ENCODE data around the gene GLT8D1. TPM values are rescaled to one million over a fixed set of nuclear protein-coding genes. Genes with fewer than 3 reads are reported as not detected.

GLT8D1 gene
- total RNA-seq, 1 donor from 2014 or later: 44.9 TPM

DNA sequence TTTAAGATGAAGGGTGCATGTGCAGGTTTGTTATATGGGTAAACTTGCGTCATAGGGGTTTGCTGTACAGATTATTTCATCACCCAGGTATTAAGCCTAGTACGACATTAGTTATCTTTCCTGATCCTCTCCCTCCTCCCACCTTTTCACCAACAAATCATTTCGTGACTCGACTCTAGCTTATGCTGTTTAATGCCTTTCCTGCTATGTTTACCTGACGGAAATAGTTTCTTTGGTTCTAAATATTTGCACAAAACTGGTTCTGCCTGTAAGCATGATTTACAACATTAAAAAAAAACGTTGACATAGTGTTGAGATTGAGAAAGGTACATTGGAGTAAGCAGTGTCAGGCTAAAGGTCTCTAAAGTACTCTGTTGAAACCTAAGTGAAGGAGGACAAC lies 17.3 kb downstream of the GLT8D1 start:
- intact Hi-C loops (cut with DNase I): no loop called here
- Histone ChIP-seq H3K27me3 (no peaks in the 10 kb centered on the region), H3K36me3 (peaks cover 64% of the 10 kb centered on the region), H3K27ac (no peak overlapping the region), H3K9me3 (no peaks in the 10 kb centered on the region), H3K4me3 (no peak overlapping the region), H3K4me1 (peaks cover 17% of the 10 kb centered on the region)
- DNase-seq (no peak), ATAC-seq (no peak)
- TF ChIP-seq, protein P1, sequence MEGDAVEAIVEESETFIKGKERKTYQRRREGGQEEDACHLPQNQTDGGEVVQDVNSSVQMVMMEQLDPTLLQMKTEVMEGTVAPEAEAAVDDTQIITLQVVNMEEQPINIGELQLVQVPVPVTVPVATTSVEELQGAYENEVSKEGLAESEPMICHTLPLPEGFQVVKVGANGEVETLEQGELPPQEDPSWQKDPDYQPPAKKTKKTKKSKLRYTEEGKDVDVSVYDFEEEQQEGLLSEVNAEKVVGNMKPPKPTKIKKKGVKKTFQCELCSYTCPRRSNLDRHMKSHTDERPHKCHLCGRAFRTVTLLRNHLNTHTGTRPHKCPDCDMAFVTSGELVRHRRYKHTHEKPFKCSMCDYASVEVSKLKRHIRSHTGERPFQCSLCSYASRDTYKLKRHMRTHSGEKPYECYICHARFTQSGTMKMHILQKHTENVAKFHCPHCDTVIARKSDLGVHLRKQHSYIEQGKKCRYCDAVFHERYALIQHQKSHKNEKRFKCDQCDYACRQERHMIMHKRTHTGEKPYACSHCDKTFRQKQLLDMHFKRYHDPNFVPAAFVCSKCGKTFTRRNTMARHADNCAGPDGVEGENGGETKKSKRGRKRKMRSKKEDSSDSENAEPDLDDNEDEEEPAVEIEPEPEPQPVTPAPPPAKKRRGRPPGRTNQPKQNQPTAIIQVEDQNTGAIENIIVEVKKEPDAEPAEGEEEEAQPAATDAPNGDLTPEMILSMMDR (IDR thresholded peaks at IDR 0.05): no peak

DNA sequence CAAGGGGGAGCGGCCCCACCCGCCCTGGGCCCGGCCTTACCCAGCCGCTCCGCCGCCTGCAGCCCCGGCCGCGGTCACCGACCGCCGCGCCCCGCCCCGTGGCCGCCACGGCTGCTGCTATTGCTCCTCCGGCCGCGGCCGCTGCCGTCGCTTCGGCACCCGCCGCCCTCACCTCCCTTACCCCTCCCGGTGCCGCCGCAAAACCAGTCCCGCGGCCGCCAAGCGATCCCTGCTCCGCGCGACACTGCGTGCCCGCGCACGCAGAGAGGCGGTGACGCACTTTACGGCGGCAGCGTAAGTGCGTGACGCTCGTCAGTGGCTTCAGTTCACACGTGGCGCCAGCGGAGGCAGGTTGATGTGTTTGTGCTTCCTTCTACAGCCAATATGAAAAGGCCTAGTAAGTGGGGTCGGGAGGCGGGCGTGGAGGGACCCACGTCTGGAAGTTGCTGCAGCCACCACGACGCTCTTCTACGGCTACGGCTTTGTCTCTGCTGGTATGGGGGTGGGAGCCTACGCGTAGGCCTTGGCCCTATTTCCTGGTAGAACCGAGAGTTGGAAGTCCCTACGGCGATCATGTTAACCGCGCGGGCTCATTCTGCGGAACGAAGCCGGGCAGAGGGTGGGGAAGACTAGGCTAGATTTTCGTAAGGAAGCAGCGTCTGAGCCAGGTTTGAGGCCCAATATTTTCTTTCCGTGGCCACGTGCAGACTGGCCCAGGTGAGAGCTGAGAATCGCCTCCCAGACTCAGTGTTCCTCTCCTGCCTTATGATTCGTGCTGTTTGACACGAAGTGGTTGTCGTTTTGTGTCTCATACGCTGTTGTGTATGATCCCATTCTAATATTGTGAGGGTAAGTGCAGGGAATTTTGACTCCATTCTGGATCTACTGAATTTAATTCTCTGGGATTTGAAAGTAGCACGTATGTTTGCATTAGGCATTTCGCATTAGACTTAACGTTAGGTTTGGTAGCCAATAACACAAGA lies 19.6 kb downstream of the GLT8D1 start, which contains the start of the genes GNL3 and PBRM1:
Gene GNL3 (plus strand): TSS at position 324 of the 983 bp plus-strand sequence. CDS start 61 bp downstream, at position 385.
Gene PBRM1 (minus strand): TSS at position 205 of the 983 bp plus-strand sequence.
- peak; percentile 97 for DNase-seq
- intact Hi-C loops (cut with DNase I): no loop called here
- Histone ChIP-seq H3K4me3 (peak within 1 kb of the TSS; percentile 90), H3K27ac (peak within 1 kb of the TSS; percentile 88), H3K9me3 (no peaks in the 10 kb centered on the region), H3K36me3 (peaks cover 41% of the 10 kb centered on the region), H3K27me3 (no peaks in the 10 kb centered on the region), H3K4me1 (peaks cover 32% of the 10 kb centered on the region)
- TF ChIP-seq, protein P1 (IDR thresholded peaks at IDR 0.05): no peak
- ATAC-seq: peak; percentile 97

DNA sequence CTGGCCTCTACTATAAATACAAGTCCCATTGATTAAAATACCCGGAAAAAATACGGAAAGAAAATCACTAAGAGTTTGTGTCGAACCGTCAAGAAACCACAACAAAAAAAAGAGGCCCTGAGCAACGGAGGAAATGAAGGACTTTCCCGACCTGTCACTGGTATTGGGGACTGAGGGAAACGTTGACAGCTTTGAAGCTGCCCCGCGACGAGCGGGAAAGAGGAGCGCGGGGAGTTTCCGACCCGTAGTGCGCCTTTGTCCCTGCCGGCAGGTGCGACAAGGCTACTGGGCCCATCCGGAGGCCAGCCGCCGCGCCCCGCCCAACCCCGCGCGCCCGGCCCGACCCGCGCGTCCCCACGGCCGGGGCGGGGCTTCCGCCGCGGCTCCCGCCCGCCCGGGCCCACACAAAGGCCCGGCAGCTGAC lies 20.3 kb downstream of the GLT8D1 start:
- peaks cover 37% of the 10 kb centered on the region for H3K36me3 ChIP-seq
- peak overlapping the region; percentile 88 for H3K27ac ChIP-seq
- peak overlapping the region; percentile 90 for H3K4me3 ChIP-seq
- intact Hi-C loops (cut with DNase I): no loop called here
- DNase-seq (peak; percentile 93), ATAC-seq (peak; percentile 94)
- H3K9me3 ChIP-seq: no peaks in the 10 kb centered on the region
- TF ChIP-seq, protein P1 (IDR thresholded peaks at IDR 0.05): no peak
- H3K27me3 ChIP-seq: no peaks in the 10 kb centered on the region
- H3K4me1 ChIP-seq: peaks cover 38% of the 10 kb centered on the region

GRCh38 chr3:52684184-52684583 lies 21.4 kb downstream of the GLT8D1 start:
- Histone ChIP-seq H3K27ac (no peak overlapping the region), H3K36me3 (peaks cover 37% of the 10 kb centered on the region), H3K4me3 (peak overlapping the region; percentile 90), H3K4me1 (peaks cover 40% of the 10 kb centered on the region), H3K9me3 (no peaks in the 10 kb centered on the region), H3K27me3 (no peaks in the 10 kb centered on the region)
- intact Hi-C loops (cut with DNase I): no loop called here
- TF ChIP-seq, protein P1 (IDR thresholded peaks at IDR 0.05): no peak
- no peak for ATAC-seq
- no peak for DNase-seq

DNA sequence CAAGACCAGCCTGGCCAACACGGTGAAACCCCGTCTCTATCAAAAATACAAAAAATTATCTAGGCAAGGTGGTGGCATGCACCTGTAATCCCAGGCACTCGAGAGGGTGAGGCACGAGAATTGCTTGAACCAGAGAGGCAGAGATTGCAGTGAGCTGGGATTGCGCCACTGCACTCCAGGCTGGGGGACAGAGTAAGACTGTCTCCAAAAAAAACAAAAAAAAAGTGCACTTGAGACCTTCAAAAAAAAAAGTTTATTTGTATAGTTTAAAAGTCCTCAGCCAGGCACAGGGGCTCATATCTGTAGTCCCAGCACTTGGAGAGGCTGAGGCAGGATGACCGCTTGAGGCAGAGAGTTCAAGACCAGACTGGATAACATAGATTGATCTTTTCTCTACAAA lies 22.0 kb downstream of the GLT8D1 start:
- H3K4me1 ChIP-seq: peaks cover 40% of the 10 kb centered on the region
- DNase-seq: peak; percentile 89
- intact Hi-C loops (cut with DNase I): no loop called here

More for the DNA sequence above, 22.0 kb downstream of the GLT8D1 start:
- no peaks in the 10 kb centered on the region for H3K27me3 ChIP-seq
- H3K9me3 ChIP-seq: no peaks in the 10 kb centered on the region
- H3K36me3 ChIP-seq: peaks cover 37% of the 10 kb centered on the region
- no peak for ATAC-seq
- TF ChIP-seq, protein P1 (IDR thresholded peaks at IDR 0.05): no peak
- no peak overlapping the region for H3K27ac ChIP-seq
- no peak overlapping the region for H3K4me3 ChIP-seq

Measured in upper lobe of right lung (tissue), 1 donor.